ENCODE results near the gene CAMK2N1.

Gene CAMK2N1

DNA sequence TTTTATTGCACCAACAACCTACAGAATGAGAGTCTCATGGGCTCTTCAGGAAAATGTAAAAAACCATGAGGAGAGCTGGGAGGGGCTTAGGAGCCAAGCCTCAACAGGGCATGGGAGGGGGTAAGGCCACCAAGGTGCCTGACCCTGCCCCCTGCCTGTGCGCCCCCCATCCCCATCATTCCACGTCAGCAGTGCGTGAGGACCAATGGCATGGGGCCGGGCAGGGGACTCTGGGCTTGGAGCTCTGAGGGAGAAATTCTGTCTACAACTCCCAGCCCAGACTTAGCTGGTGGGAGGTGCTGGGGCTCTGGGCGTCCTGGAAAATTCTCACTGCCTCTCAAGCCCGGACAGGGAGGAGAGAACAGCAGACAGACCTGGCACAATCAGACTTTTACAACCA, 5.2 kb upstream of the CAMK2N1 start:
- H3K4me3 Mint-ChIP-seq = no peak overlapping the region
- no peak overlapping the region for H3K27ac Mint-ChIP-seq
- no peaks in the 10 kb centered on the region for H3K9me3 Mint-ChIP-seq
- peaks cover 4% of the 10 kb centered on the region for H3K4me1 Mint-ChIP-seq (ENCODE audit: low read depth)
- peaks cover 34% of the 10 kb centered on the region for H3K27me3 Mint-ChIP-seq (ENCODE audit: low read depth)
- no peaks in the 10 kb centered on the region for H3K36me3 Mint-ChIP-seq (ENCODE audit: low read depth)

DNA sequence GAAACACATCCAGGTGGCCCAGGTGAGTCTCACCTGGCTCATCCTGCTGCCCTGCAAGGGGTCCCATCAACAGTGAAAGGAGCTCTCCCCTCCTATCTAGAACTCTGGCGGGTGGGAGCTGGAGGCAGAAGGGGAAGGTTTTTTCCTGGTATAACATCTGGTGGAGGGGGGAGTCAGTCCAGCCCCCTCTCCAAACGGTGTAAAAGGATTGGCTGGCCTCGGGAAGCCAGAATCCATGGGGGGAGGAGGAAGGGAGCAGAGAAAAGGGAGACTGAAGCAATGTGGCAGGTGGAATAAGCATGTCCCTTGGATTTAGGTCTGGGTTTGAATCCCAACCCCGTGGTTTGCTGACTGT, 1.2 kb upstream of the CAMK2N1 start:
- H3K27me3 Mint-ChIP-seq (ENCODE audit: low read depth) = peaks cover 64% of the 10 kb centered on the region
- no peak overlapping the region for H3K27ac Mint-ChIP-seq
- H3K4me3 Mint-ChIP-seq = peak overlapping the region; percentile 55

DNA sequence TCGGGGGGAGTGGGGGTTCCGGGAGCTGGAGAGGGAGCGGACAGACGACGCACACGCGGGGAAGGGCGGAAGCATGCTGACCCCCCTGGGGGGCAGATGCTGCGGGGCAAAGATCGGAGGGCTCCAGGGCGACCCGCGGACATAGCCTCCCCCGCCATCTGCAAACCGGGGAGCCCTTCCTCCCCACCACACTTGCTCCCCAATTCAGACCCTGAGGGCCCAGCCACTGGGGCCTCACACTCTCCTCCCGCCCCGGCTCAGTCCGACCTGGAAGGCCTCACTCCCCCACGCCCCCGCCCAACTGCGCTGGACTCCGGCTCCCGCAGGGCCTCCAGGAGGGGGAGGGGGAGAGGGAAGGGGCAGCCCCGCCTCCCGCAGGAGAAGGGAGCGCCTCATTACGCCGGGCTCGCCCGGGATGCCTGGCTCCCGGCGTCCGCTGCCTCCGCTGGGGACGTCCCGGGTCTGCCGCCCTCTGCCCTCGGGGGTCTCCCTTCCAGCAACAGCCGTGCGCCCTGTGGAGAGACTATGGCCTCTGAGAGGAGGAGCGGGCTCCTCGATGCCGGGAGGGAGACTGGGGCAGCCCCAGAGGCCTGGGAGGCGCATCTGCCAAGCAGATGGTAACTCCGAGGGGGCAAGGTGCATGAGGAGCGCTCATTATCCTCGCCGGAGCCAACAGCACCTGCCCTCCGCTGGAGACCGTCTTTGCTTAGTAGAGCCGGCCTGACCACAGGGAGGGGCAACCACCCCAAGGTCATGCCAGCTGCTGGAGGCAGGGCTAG, 636 bp upstream of the CAMK2N1 start:
- no peak overlapping the region for H3K27ac Mint-ChIP-seq
- H3K36me3 Mint-ChIP-seq (ENCODE audit: low read depth) = no peaks in the 10 kb centered on the region
- H3K4me3 Mint-ChIP-seq = peak overlapping the region; percentile 55
- peaks cover 4% of the 10 kb centered on the region for H3K4me1 Mint-ChIP-seq (ENCODE audit: low read depth)
- no peaks in the 10 kb centered on the region for H3K9me3 Mint-ChIP-seq
- peaks cover 69% of the 10 kb centered on the region for H3K27me3 Mint-ChIP-seq (ENCODE audit: low read depth)

More for the DNA sequence above, 1.2 kb upstream of the CAMK2N1 start:
- no peaks in the 10 kb centered on the region for H3K36me3 Mint-ChIP-seq (ENCODE audit: low read depth)
- peaks cover 4% of the 10 kb centered on the region for H3K4me1 Mint-ChIP-seq (ENCODE audit: low read depth)
- no peaks in the 10 kb centered on the region for H3K9me3 Mint-ChIP-seq

DNA sequence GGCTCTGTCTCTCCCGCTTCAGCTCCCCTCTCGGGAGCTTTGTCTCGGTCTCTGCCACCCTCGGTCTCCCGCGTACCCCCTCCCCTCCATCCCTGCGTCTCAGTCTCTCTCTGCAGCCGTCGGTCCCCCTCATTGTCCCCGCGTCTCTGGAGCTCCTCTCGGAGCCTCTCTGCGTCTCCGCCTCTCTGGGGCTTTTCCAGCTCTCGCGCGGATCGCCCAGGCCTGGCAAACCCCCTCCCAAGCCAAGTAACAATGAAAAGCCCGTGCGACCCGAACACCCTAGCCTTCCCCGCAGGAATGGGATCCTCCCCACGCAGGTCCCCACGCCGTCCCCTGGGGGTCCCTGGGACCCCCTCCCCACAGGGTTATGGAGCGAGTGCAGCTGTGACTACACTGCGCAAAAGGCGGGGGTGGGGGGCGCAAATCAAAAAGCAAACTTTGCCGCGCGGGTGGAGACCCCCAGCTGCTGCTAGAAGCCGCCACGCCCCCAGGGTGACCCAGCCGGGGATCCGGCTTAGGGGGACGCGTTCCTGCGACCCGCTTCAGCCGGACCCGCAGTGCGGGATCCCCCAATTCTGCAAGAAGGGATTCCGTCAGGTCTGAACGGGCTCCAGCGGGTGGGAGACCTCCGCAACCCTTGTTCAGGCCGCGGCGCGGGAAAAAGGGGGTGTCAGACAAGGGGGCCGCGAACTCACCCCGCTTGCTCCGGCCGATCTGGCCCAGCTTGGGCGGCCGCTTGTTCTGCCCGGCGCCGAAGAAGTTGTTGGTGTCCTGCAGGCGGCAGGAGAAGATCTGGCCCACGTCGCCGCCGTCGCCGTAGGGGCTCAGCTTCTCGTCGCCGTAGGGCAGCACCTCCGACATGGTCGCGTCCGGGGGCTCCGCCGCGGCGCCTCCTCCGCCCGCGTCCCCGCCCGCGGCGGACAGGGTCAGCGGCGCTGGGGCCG, 1.2 kb downstream of the CAMK2N1 start:
- H3K4me1 Mint-ChIP-seq (ENCODE audit: low read depth) = peaks cover 4% of the 10 kb centered on the region
- no peaks in the 10 kb centered on the region for H3K9me3 Mint-ChIP-seq
- H3K27ac Mint-ChIP-seq = no peak overlapping the region
- H3K27me3 Mint-ChIP-seq (ENCODE audit: low read depth) = peaks cover 85% of the 10 kb centered on the region
- peak overlapping the region; percentile 53 for H3K4me3 Mint-ChIP-seq
- H3K36me3 Mint-ChIP-seq (ENCODE audit: low read depth) = no peaks in the 10 kb centered on the region

DNA sequence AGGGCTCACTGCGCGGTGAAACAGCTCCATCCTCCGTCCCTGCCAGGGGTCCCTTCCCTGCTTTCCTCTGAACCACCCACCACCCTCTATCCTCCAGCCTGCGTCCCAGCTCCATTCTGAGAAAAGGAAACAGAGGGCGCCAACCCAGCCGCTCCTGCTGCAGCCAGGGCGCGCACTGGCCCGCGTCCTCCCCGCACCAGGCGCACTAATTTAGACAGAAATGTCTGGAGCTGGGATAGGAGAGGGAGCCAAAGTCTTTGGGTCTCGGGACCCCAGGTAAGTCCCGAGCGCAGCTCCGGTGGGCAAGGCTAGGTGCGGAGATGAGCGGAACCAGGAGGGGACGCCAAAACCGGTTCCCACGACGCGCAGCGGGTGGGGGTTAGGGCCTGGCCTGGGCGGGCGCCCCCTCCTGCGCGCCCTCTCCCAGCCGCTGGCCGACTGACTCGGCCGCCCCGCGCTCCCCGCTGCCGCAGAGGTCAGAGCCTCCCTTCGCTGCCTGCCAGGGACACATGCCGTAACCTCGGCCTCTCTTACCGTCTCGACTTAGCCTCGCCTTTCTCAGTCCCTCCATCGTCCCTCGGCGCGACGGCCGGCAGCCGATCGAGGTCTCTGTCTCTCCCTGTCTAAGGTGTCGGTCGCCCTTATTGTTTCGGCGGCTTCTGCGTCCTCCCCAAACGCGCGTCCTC, 2.0 kb downstream of the CAMK2N1 start:
- Mint-ChIP-seq H3K9me3 (no peaks in the 10 kb centered on the region), H3K4me1 (ENCODE audit: low read depth) (peaks cover 4% of the 10 kb centered on the region), H3K27ac (no peak overlapping the region), H3K27me3 (ENCODE audit: low read depth) (peaks cover 85% of the 10 kb centered on the region), H3K36me3 (ENCODE audit: low read depth) (no peaks in the 10 kb centered on the region), H3K4me3 (peak overlapping the region; percentile 53)

DNA sequence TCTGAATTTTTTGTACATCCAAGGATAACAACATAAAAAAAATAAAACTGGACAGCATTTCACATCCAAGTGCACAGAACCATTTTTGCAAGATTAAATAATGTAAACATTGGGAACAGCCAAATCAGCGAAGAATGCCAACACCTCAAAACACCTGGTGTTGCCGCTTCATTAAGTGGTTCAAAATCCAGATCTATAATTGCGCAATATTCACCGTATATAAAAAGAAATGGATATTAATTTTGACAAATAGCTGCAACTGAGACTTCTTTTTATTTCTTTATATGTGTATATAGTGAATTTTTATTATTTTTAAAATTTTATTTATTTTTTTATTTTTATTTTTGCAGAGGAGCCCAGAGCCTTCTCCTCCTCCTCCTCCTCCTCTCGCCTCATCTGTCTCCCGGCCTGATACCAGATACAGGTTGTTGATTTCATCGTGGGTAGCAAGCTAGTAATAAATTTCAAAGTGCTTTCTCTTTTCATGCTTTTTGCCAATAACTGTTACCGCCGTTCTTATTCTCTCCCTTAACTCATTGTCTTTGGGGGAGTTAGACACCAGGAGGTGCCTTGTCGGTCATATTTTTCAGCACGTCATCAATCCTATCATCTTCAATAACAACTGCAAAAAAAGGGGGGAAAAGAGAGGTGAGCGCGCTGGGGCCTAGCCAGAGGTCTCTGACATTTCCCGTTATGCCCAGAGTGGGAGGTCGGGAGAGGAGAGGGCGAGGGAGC, 2.7 kb downstream of the CAMK2N1 start:
- Mint-ChIP-seq H3K36me3 (ENCODE audit: low read depth) (no peaks in the 10 kb centered on the region), H3K4me1 (ENCODE audit: low read depth) (peaks cover 4% of the 10 kb centered on the region), H3K4me3 (peak overlapping the region; percentile 62), H3K9me3 (no peaks in the 10 kb centered on the region), H3K27ac (peak overlapping the region; percentile 23), H3K27me3 (ENCODE audit: low read depth) (peaks cover 82% of the 10 kb centered on the region)

DNA sequence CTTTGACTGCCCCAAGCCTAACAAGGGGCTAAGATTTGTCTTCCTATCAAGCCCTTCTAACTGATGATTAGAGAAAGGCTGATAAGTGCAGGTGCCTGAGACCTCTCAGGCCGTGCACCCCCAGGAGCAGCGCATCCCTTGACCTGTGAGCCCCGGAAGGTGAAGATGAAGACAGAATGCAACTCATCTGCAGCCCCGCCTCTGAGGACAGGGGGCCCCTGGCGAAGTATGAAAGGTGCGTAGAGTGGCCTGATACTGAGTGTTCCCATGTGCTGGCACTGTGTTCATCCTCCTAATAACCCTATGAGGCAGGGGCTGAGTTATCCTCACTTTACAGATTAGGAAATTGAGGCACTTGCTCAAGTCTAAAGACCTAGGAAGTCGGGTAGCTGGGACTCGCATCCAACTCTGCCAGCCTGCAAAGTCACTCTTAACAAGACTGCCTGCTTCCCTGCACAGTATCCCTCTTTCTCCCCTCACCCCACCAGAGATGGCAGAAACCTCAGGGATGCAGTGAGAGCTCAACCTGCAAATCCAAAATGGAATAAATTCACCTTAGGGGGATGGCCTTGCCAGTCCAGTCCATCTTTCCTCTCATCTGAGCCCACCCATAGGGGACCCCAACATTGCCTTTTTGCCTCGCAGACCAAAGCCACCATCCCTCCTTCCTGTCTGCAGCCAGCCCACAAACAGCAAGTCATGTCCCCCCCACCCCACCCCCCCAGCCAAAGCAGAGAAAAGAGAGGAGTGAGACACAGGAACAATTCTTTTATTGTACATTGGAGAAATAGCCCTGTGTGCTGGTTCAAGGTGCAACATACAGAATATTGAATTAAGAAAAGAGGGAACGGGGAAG, 4.1 kb downstream of the CAMK2N1 start:
- H3K27ac Mint-ChIP-seq = no peak overlapping the region
- H3K4me3 Mint-ChIP-seq = no peak overlapping the region
- peaks cover 82% of the 10 kb centered on the region for H3K27me3 Mint-ChIP-seq (ENCODE audit: low read depth)
- peaks cover 4% of the 10 kb centered on the region for H3K4me1 Mint-ChIP-seq (ENCODE audit: low read depth)
- H3K9me3 Mint-ChIP-seq = no peaks in the 10 kb centered on the region
- H3K36me3 Mint-ChIP-seq (ENCODE audit: low read depth) = no peaks in the 10 kb centered on the region

DNA sequence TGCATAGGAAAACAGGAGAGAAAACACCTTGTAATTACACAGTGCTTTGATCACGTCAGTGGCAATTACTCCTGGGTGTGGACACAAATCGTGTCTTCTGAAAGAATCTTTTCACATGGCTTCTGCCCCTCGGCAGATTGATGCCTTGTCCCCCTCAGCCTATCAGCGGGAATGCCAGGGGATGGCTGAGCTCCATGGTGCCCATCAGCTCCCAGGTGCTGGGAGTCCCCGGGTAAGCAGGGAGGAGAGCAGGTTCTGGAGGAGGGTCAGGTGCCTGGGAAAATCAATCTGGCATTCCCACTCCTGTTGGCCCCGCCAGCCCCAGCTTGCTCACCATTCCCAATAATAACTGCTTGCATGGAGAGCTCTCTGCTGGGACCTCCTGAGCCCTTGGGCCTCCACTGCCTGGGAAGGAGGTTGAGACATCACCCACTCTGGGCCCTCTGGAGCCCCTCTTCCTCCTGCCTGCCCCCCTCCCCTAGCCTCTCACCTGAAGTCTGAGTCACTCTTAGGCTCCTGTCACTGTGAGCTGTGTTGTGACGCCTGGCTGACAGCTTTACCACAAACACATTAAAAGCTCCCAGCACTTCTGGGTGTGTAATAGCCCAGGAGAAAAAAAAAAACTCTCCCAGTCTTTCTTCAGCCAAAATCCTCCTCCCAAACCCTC, 4.9 kb downstream of the CAMK2N1 start:
- Mint-ChIP-seq H3K27ac (no peak overlapping the region), H3K9me3 (no peaks in the 10 kb centered on the region), H3K27me3 (ENCODE audit: low read depth) (peaks cover 86% of the 10 kb centered on the region), H3K4me3 (no peak overlapping the region), H3K36me3 (ENCODE audit: low read depth) (no peaks in the 10 kb centered on the region), H3K4me1 (ENCODE audit: low read depth) (peaks cover 4% of the 10 kb centered on the region)

DNA sequence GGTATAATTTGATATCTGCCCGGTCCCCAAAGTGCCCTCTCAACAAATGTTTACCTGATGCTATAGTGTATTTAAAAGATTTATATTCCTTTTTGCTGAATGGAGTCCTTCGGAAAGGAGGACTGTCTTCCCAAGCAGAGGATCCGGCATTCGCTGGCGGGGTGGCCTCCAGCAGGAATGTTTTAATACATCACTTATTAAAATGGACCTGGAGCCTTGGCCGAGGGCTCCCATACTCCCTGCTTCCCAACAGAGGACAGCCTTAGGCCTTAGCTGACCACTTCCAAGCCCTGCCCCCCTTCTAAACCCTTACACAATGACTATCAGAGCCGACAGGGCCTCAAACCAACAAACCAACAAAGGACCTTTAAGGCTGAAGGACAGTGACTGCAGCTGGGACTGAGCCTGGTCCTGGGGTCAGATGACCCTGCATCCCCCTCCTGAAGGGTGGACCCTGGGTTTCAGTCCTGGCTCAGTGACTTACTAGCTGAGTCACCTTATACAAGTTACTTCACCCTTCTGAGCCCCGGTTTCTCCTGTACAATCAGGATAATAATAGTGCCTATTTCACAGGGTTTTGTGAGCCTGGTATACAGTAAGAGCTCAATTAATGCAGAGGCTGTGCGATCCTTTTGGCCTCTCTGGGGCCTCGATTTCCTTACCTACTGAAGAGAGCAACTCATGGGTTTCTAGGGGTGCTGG, 5.6 kb downstream of the CAMK2N1 start:
- H3K4me3 Mint-ChIP-seq = no peak overlapping the region
- H3K27me3 Mint-ChIP-seq (ENCODE audit: low read depth) = peaks cover 88% of the 10 kb centered on the region
- H3K27ac Mint-ChIP-seq = no peak overlapping the region
- no peaks in the 10 kb centered on the region for H3K36me3 Mint-ChIP-seq (ENCODE audit: low read depth)
- peaks cover 2% of the 10 kb centered on the region for H3K4me1 Mint-ChIP-seq (ENCODE audit: low read depth)
- no peaks in the 10 kb centered on the region for H3K9me3 Mint-ChIP-seq

DNA sequence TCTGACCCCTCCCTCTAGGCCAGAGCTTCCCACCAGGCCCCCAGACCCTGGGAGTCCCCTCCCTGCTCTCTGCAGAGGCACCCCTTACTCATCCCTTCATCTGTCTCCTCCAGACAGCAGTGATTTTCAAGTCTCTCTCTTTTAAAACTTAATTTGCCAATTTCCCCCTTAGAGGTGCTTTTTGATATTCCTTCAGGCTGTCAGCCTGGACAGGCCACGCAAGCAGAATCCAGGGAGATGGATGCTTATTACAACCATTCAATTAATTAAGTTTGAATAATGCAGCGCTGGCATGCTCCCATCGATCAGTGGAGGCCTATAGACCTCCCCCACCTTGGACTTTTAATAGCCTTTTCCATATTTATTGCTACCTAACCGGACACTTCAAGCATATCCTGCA, 6.2 kb downstream of the CAMK2N1 start:
- no peak overlapping the region for H3K4me3 Mint-ChIP-seq
- no peaks in the 10 kb centered on the region for H3K36me3 Mint-ChIP-seq (ENCODE audit: low read depth)
- peaks cover 2% of the 10 kb centered on the region for H3K4me1 Mint-ChIP-seq (ENCODE audit: low read depth)
- H3K27ac Mint-ChIP-seq = no peak overlapping the region
- peaks cover 93% of the 10 kb centered on the region for H3K27me3 Mint-ChIP-seq (ENCODE audit: low read depth)
- H3K9me3 Mint-ChIP-seq = no peaks in the 10 kb centered on the region

DNA sequence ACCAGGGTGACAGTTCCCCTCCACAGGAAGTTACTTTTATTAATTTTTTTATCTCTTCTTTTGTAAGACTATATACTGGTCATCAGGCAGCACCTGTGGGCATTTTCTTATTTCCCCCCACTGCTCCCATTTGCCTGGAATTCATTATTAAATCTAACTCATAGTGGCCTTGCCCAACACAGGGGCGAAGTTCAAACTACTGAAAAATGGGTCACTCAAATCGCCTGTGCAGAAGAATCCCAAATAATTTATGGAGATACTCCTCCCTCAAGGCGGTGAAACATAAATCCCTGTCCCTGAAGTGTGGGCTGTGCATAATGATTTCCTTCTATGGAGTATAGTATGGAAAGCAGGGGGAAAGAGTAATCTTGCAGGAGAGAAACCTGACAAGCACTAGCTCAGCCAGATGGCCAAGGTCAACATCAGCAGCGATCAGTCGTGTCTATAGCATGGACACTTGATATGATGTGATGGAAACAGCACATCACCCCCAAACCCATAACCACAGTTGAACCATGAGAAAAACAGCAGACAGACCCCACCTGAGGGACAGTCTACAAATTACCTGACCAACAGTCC, 7.9 kb downstream of the CAMK2N1 start:
- Mint-ChIP-seq H3K36me3 (ENCODE audit: low read depth) (no peaks in the 10 kb centered on the region), H3K27me3 (ENCODE audit: low read depth) (peaks cover 91% of the 10 kb centered on the region)

DNA sequence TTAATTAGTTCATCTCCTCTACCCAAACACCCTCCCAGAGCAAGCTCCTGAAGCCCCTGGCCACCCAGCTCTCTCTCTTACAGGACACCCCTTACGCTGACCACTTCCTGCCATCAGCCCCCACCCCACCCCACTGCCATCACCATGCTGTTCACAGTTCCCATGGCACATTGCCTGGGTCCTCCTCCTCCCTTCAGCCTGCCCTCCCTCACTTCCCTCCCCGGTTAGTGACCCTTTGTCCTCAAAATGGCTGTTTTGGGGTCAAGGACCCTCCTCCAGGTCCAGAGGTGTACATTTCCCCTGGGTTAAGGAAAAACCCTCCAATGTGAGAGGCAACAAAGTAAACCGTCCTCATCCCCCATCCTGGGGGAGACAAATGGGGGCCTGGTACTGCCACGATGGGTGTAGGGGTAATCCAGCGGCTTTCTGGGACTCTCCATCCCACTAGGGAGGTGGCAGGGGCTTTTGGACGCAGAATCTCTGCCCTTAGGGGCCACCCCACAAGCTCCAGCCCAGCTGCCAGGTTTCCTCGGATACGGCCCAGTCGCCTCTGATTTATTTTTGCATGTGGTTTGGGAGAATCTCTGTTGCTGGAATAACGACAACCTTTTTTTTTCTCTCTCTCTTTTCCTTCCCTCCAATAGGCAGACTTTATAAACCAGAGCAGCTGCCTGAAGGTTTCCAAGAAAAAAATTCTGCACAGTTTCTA, 8.5 kb downstream of the CAMK2N1 start:
- Mint-ChIP-seq H3K9me3 (no peaks in the 10 kb centered on the region), H3K36me3 (ENCODE audit: low read depth) (no peaks in the 10 kb centered on the region), H3K27me3 (ENCODE audit: low read depth) (peaks cover 86% of the 10 kb centered on the region), H3K27ac (no peak overlapping the region), H3K4me1 (ENCODE audit: low read depth) (no peaks in the 10 kb centered on the region), H3K4me3 (no peak overlapping the region)

More for the DNA sequence above, 7.9 kb downstream of the CAMK2N1 start:
- Mint-ChIP-seq H3K9me3 (no peaks in the 10 kb centered on the region), H3K4me1 (ENCODE audit: low read depth) (no peaks in the 10 kb centered on the region), H3K27ac (no peak overlapping the region), H3K4me3 (no peak overlapping the region)
